H1 (cell line): ENCODE measurements around the gene ULK1. TPM values are rescaled to one million over a fixed set of nuclear protein-coding genes. Genes with fewer than 3 reads are reported as not detected.
"Not testable (repeated sequence)": the region's sequence is repeated elsewhere in the genome, so short reads cannot be mapped to it uniquely, and the experiment has no call there.

ENCODE experiments used
- CTCF ChIA-PET: fragments of 300-600 bp; sonication (Branson Sonifier 250); formaldehyde crosslinking; loops from one replicate; lab custom pipeline; 2021; ENCODE audit not compliant: partially characterized antibody; lab: Charles Lee
- POLR2A ChIA-PET: fragments of 300-600 bp; sonication (Branson Sonifier 250); formaldehyde crosslinking; loops from one replicate; lab custom pipeline; 2021; ENCODE audit warnings: inconsistent platforms; ENCODE audit not compliant: partially characterized antibody; lab: Charles Lee
- DNase-seq, 2 experiments: peaks; one replicate each; pipeline versions ENCODE4 v3.0.0 to v3.0.0-alpha.2; 2010 to 2022; ENCODE audit warnings: low spot score in 2 of 2, low read depth in 1 of 2, mixed read lengths in 1 of 2
- FAIRE-seq: peaks from 2 replicates; lab custom pipeline; 2011; peaks lifted over from hg19 to GRCh38; lab: Jason Lieb, UNC
- H2AFZ ChIP-seq: 2 replicates; pipeline ENCODE4 v1.8.1; 2012; ENCODE audit warnings: low read length, inconsistent platforms
- H2AK5ac ChIP-seq: 2 replicates; pipeline ENCODE4 v1.6.1; 2013; ENCODE audit warnings: low read depth, low read length
- H2BK120ac ChIP-seq: replicated peaks from 2 replicates; pipeline ENCODE3; 2013; ENCODE audit warnings: low read depth, low read length, inconsistent platforms
- H2BK12ac ChIP-seq: 2 replicates; pipeline ENCODE4 v1.6.1; 2013; ENCODE audit warnings: low read depth, low read length
- H2BK15ac ChIP-seq: 2 replicates; pipeline ENCODE4 v1.6.1; 2013; ENCODE audit warnings: low read length
- H2BK20ac ChIP-seq: 2 replicates; pipeline ENCODE4 v1.6.1; 2013; ENCODE audit warnings: low read length
- H2BK5ac ChIP-seq: 2 replicates; pipeline ENCODE4 v1.6.1; 2013; ENCODE audit warnings: low read depth, low read length
- H3K14ac ChIP-seq: 2 replicates; pipeline ENCODE4 v1.6.1; 2013; ENCODE audit warnings: inconsistent platforms; ENCODE audit not compliant: insufficient read length
- H3K18ac ChIP-seq: 2 replicates; pipeline ENCODE4 v1.6.1; 2013; ENCODE audit warnings: low read length; ENCODE audit errors: extremely low read depth
- H3K23ac ChIP-seq: 2 replicates; pipeline ENCODE4 v1.6.1; 2013; ENCODE audit warnings: inconsistent platforms; ENCODE audit not compliant: insufficient read length
- H3K23me2 ChIP-seq: 2 replicates; pipeline ENCODE4 v1.6.1; 2013; ENCODE audit warnings: low read depth, low read length
- H3K27ac ChIP-seq: 2 replicates; pipeline ENCODE4 v1.6.1; 2011; ENCODE audit warnings: low read depth, low read length, inconsistent platforms
- H3K27me3 ChIP-seq, 4 experiments: replicated peaks in 1 of 4; 1 replicate in 1 of 4; 2 replicates in 3 of 4; pipeline versions ENCODE4 v1.6.1 to v1.8.1; 2011 to 2013; ENCODE audit warnings: low read length in 3 of 4, mild to moderate bottlenecking in 3 of 4, inconsistent platforms in 2 of 4, mixed read lengths in 2 of 4, moderate library complexity in 1 of 4; ENCODE audit not compliant: control insufficient read depth in 3 of 4, insufficient read depth in 3 of 4; ENCODE audit errors: extremely low read depth in 1 of 4
- H3K36me3 ChIP-seq, 4 experiments: 2 replicates each; pipeline versions ENCODE4 v1.6.1 to v1.8.1; 2011 to 2013; ENCODE audit warnings: mild to moderate bottlenecking in 4 of 4, low read length in 3 of 4, moderate library complexity in 2 of 4, control low read depth in 1 of 4, inconsistent platforms in 1 of 4; ENCODE audit not compliant: insufficient read depth in 4 of 4, control insufficient read depth in 2 of 4
- H3K4ac ChIP-seq: replicated peaks from 2 replicates; pipeline ENCODE3; 2013; ENCODE audit warnings: low read length, low read depth, mixed read lengths, inconsistent platforms; ENCODE audit not compliant: insufficient read length
- H3K4me1 ChIP-seq, 4 experiments: replicated peaks in 1 of 4; 1 replicate in 1 of 4; 2 replicates in 3 of 4; pipeline versions ENCODE4 v1.6.1 to v1.8.1; 2011 to 2013; ENCODE audit warnings: low read length in 3 of 4, inconsistent platforms in 2 of 4, mixed read lengths in 1 of 4; ENCODE audit not compliant: insufficient read depth in 4 of 4, control insufficient read depth in 3 of 4
- H3K4me2 ChIP-seq, 2 experiments: 2 replicates each; pipeline versions ENCODE4 v1.6.1 to v1.8.1; 2011 to 2013; ENCODE audit warnings: low read depth in 2 of 2, low read length in 2 of 2, control low read depth in 1 of 2, inconsistent platforms in 1 of 2, mild to moderate bottlenecking in 1 of 2; ENCODE audit not compliant: insufficient read depth in 1 of 2
- H3K4me3 ChIP-seq, 4 experiments: fragments of 200-600, 300-600 bp in 1 of 4; sonication (generic), shearing (Covaris generic), sonication (Bioruptor Twin) in 1 of 4; 2 replicates each; pipeline versions ENCODE4 v1.5.1 to v1.8.1; 2011 to 2016; ENCODE audit warnings: low read length in 4 of 4, low read depth in 3 of 4, control low read depth in 2 of 4, inconsistent platforms in 2 of 4, mild to moderate bottlenecking in 2 of 4, mixed read lengths in 1 of 4, moderate library complexity in 1 of 4; ENCODE audit not compliant: insufficient read depth in 2 of 4; ENCODE audit errors: extremely low read depth in 1 of 4
- H3K56ac ChIP-seq: replicated peaks from 2 replicates; pipeline ENCODE3; 2013; ENCODE audit warnings: low read depth, mild to moderate bottlenecking, mixed read lengths, low read length, inconsistent platforms; ENCODE audit not compliant: insufficient read length
- H3K79me1 ChIP-seq: 2 replicates; pipeline ENCODE4 v1.6.1; 2013; ENCODE audit warnings: low read depth, low read length, control low read depth
- H3K79me2 ChIP-seq, 2 experiments: 2 replicates each; pipeline versions ENCODE4 v1.6.1 to v1.8.1; 2012 to 2013; ENCODE audit warnings: low read length in 2 of 2, mild to moderate bottlenecking in 2 of 2, inconsistent platforms in 1 of 2; ENCODE audit not compliant: insufficient read depth in 2 of 2, control insufficient read depth in 1 of 2
- H3K9ac ChIP-seq, 4 experiments: replicated peaks in 1 of 4; 1 replicate in 1 of 4; 2 replicates in 3 of 4; pipeline versions ENCODE4 v1.6.1 to v1.8.1; 2011 to 2013; ENCODE audit warnings: low read depth in 3 of 4, low read length in 3 of 4, control low read depth in 2 of 4, mild to moderate bottlenecking in 2 of 4, moderate library complexity in 2 of 4, inconsistent platforms in 1 of 4; ENCODE audit errors: extremely low read depth in 1 of 4
- H3K9me3 ChIP-seq, 2 experiments: 2 replicates each; pipeline versions ENCODE4 v1.6.1 to v1.8.1; 2012 to 2013; ENCODE audit warnings: mild to moderate bottlenecking in 2 of 2, moderate library complexity in 2 of 2, control low read depth in 1 of 2, inconsistent platforms in 1 of 2, low read depth in 1 of 2, low read length in 1 of 2, mixed read lengths in 1 of 2; ENCODE audit not compliant: insufficient read depth in 2 of 2
- H4K20me1 ChIP-seq, 2 experiments: replicated peaks in 1 of 2; 2 replicates each; pipeline versions ENCODE3 to v1.8.1; 2011 to 2013; ENCODE audit warnings: inconsistent platforms in 2 of 2, low read length in 2 of 2, mild to moderate bottlenecking in 1 of 2; ENCODE audit not compliant: insufficient read depth in 2 of 2, control insufficient read depth in 1 of 2
- H4K5ac ChIP-seq: 2 replicates; pipeline ENCODE4 v1.6.1; 2013; ENCODE audit warnings: low read length, low read depth, mixed read lengths, inconsistent platforms; ENCODE audit not compliant: insufficient read length
- H4K8ac ChIP-seq: 2 replicates; pipeline ENCODE4 v1.8.0; 2013; ENCODE audit warnings: mild to moderate bottlenecking, moderate library complexity, low read length, inconsistent platforms; ENCODE audit not compliant: insufficient read depth; ENCODE audit errors: extremely low read depth
- H4K91ac ChIP-seq: replicated peaks from 2 replicates; pipeline ENCODE3; 2013; ENCODE audit warnings: low read length, mixed read lengths, inconsistent platforms; ENCODE audit not compliant: insufficient read length
- WGBS, 2 experiments: shearing (Covaris generic) in 1 of 2; methylation state at CpG; one replicate each; pipeline versions ENCODE4 v1.1.6 to v1.1.7; 2013 to 2015; ENCODE audit warnings: low lambda C conversion rate in 2 of 2, mixed read lengths in 2 of 2, inconsistent platforms in 1 of 2, low coverage in 1 of 2, missing lambda C conversion rate in 1 of 2; ENCODE audit not compliant: insufficient replicate concordance in 2 of 2, insufficient coverage in 1 of 2, insufficient read length in 1 of 2; ENCODE audit errors: extremely low coverage in 1 of 2, missing lambda C conversion rate in 1 of 2; 5-methylcytosine and 5-hydroxymethylcytosine counted together
- polyA plus RNA-seq, 7 experiments: library from polyadenylated mRNA; depleted of rRNA in 3 of 7; stranded (reverse) in 5 of 7; unstranded in 2 of 7; fragments of >200 nt in 5 of 7; fragments of 200-250 nt in 2 of 7; gene quantifications; 1 replicate in 5 of 7; 2 replicates in 1 of 7; 4 replicates in 1 of 7; pipeline versions ENCODE4 v1.2.1 to v1.2.3, GENCODE V29; 2011 to 2013; ENCODE audit warnings: missing spikeins in 2 of 7, mixed read lengths in 2 of 7
- total RNA-seq: library from RNA; stranded (reverse); fragmentation: NEBNext Ultra II Directional; extraction: Animal tissue kit (Norgen Biotek cat#: 25700); gene quantifications from 2 replicates; pipeline ENCODE4 v1.2.1, GENCODE V29; 2021

The ULK1 gene
- total and polyA plus RNA-seq, 2 of the 8 experiments (the other 6 are each of a cell fraction or from before 2014, with no cell fraction given), result 13.0 to 44.1 TPM

- 84% methylated on average over 14 of the region's 30 CpGs; no CpG with 5 or more reads in 1 of the 2 experiments for WGBS, 2 experiments
Measured at GRCh38 chr12:131960590-131961325, 66.3 kb downstream of the ULK1 start.

More at GRCh38 chr12:131960590-131961325, 66.3 kb downstream of the ULK1 start:
- H2AK5ac ChIP-seq, H2BK12ac ChIP-seq, H4K91ac ChIP-seq, H3K18ac ChIP-seq, DNase-seq, H2BK20ac ChIP-seq, H3K9me3 ChIP-seq, H2BK5ac ChIP-seq, H3K56ac ChIP-seq, H2BK15ac ChIP-seq, H3K27me3 ChIP-seq, CTCF ChIA-PET, H3K4me2 ChIP-seq, H3K23ac ChIP-seq, FAIRE-seq, H2AFZ ChIP-seq, H4K5ac ChIP-seq, H4K8ac ChIP-seq, H3K9ac ChIP-seq, H3K4me1 ChIP-seq, H3K23me2 ChIP-seq, H3K14ac ChIP-seq, H3K27ac ChIP-seq, H2BK120ac ChIP-seq, H3K4ac ChIP-seq, H3K4me3 ChIP-seq: not testable (repeated sequence)
- Histone ChIP-seq H3K36me3 (peaks cover 2 to 11% (median 6%) of the 10 kb centered on the region in 4 experiments; a peak in 4 of 8 replicates), H4K20me1 (peaks cover 9 to 22% of the 10 kb centered on the region in 2 experiments), H3K79me1 (peaks cover 17% of the 10 kb centered on the region), H3K79me2 (peaks cover 6 to 87% of the 10 kb centered on the region in 2 experiments)
- POLR2A ChIA-PET, result interaction anchor here (1.1 to 1.9 kb wide), 2 partner anchors 10 to 43 kb away, joined by 4 read pairs; partner anchors contain the start of gene EP400
